ENCODE measurements around the gene CHCHD6.

GRCh38 chr3:126915015-126915414 is 211.0 kb downstream of the CHCHD6 start:
- no peak for TF ChIP-seq CTCF (IDR thresholded peaks at IDR 0.05)
- no peak for TF ChIP-seq POLR2A (IDR thresholded peaks at IDR 0.05)
